ENCODE data around the gene STK11.

GRCh38 chr19:1210227-1210538 lies 4.6 kb downstream of the STK11 start:
- no peak for TF ChIP-seq CTCF (IDR thresholded peaks at IDR 0.05; ENCODE audit: insufficient read depth, low read length)
- no peak for TF ChIP-seq REST (IDR thresholded peaks at IDR 0.05; ENCODE audit: insufficient replicate concordance, low read depth)
- TF ChIP-seq POLR2AphosphoS5 (IDR thresholded peaks at IDR 0.05; ENCODE audit: low read depth), result no peak

All from HL-60 (cell line).